IMR-90 (cell line): ENCODE data around the gene VAMP8. TPM values are rescaled to one million over a fixed set of nuclear protein-coding genes. Genes with fewer than 3 reads are reported as not detected.

Source experiments
- ATAC-seq: fragments of 200-7000 bp; cut with Tn5 transposase; 2 replicates; pipeline ENCODE4 v1.9.1; 2020; ENCODE audit warnings: low read depth, mild to moderate bottlenecking, moderate library complexity
- BruUV-seq: library from RNA; stranded (reverse); fragments of 400-500 nt; replicated peaks from 2 replicates; lab custom pipeline; 2021; lab: Mats Ljungman, UMichigan
- CTCF ChIA-PET: fragments of 300-600 bp; formaldehyde crosslinking; extraction: SDS; loops from one replicate; lab custom pipeline; 2021; ENCODE audit warnings: antibody characterized with exemption; lab: Yijun Ruan, JAX
- POLR2A ChIA-PET: fragments of 300-600 bp; sonication (Branson Sonifier 250); formaldehyde crosslinking; loops from one replicate; lab custom pipeline; 2022; ENCODE audit warnings: antibody characterized with exemption; ENCODE audit not compliant: unreplicated experiment; lab: Charles Lee
- DNase-seq: peaks from one replicate; pipeline ENCODE4 v3.0.0; 2013
- H2AFZ ChIP-seq: replicated peaks from 2 replicates; pipeline ENCODE3; 2013; ENCODE audit warnings: low read length, mild to moderate bottlenecking; ENCODE audit not compliant: poor library complexity
- H2AK5ac ChIP-seq: 2 replicates; pipeline ENCODE4 v1.6.1; 2013; ENCODE audit warnings: low read depth, low read length, inconsistent platforms
- H2AK9ac ChIP-seq: replicated peaks from 2 replicates; pipeline ENCODE3; 2013; ENCODE audit warnings: mild to moderate bottlenecking, low read depth, low read length, moderate library complexity; ENCODE audit not compliant: poor library complexity
- H2BK120ac ChIP-seq: 2 replicates; pipeline ENCODE4 v1.6.1; 2013; ENCODE audit warnings: low read depth, low read length, inconsistent platforms
- H2BK15ac ChIP-seq: 3 replicates; pipeline ENCODE4 v1.6.1; 2013; ENCODE audit warnings: low read depth, low read length, inconsistent platforms
- H2BK20ac ChIP-seq: 2 replicates; pipeline ENCODE4 v1.6.1; 2013; ENCODE audit warnings: low read depth, mild to moderate bottlenecking, inconsistent platforms, low read length, moderate library complexity
- H2BK5ac ChIP-seq: 2 replicates; pipeline ENCODE4 v1.6.1; 2013; ENCODE audit warnings: mild to moderate bottlenecking, low read depth, low read length, inconsistent platforms; ENCODE audit not compliant: poor library complexity, severe bottlenecking
- H3K14ac ChIP-seq: replicated peaks from 2 replicates; pipeline ENCODE4 v1.6.1; 2013; ENCODE audit warnings: low read depth, low read length, inconsistent platforms
- H3K18ac ChIP-seq: 2 replicates; pipeline ENCODE4 v1.6.1; 2013; ENCODE audit warnings: low read depth, low read length, control low read depth
- H3K23ac ChIP-seq: 2 replicates; pipeline ENCODE4 v1.6.1; 2013; ENCODE audit warnings: low read depth, low read length, inconsistent platforms
- H3K27ac ChIP-seq: 2 replicates; pipeline ENCODE4 v1.5.1; 2013; ENCODE audit warnings: mild to moderate bottlenecking, control low read depth, low read length; ENCODE audit not compliant: insufficient read depth
- H3K27me3 ChIP-seq: 2 replicates; pipeline ENCODE4 v1.6.1; 2013; ENCODE audit warnings: low read length; ENCODE audit not compliant: control insufficient read depth, insufficient read depth
- H3K36me3 ChIP-seq: 2 replicates; pipeline ENCODE4 v1.6.1; 2013; ENCODE audit warnings: low read length, mixed read lengths; ENCODE audit not compliant: control insufficient read depth, insufficient read depth
- H3K4ac ChIP-seq: 2 replicates; pipeline ENCODE4 v1.6.1; 2013; ENCODE audit warnings: low read depth, low read length, inconsistent platforms
- H3K4me1 ChIP-seq: 2 replicates; pipeline ENCODE4 v1.6.1; 2013; ENCODE audit warnings: low read length, mixed read lengths; ENCODE audit not compliant: control insufficient read depth, insufficient read depth
- H3K4me2 ChIP-seq: 2 replicates; pipeline ENCODE4 v1.6.1; 2013; ENCODE audit warnings: low read depth, mild to moderate bottlenecking, control low read depth, low read length, moderate library complexity
- H3K4me3 ChIP-seq: 2 replicates; pipeline ENCODE4 v1.5.1; 2013; ENCODE audit warnings: low read depth, mild to moderate bottlenecking, control low read depth, low read length, moderate library complexity; ENCODE audit not compliant: insufficient read depth
- H3K56ac ChIP-seq: 2 replicates; pipeline ENCODE4 v1.6.1; 2013; ENCODE audit warnings: low read length, inconsistent platforms; ENCODE audit not compliant: insufficient read depth; ENCODE audit errors: extremely low read depth
- H3K79me1 ChIP-seq, 2 experiments: 2 replicates each; pipeline ENCODE4 v1.6.1; 2013; ENCODE audit warnings: low read length in 2 of 2, inconsistent platforms in 1 of 2, low read depth in 1 of 2
- H3K9ac ChIP-seq: 2 replicates; pipeline ENCODE4 v1.6.1; 2013; ENCODE audit warnings: low read depth, low read length, control low read depth
- H3K9me1 ChIP-seq: 2 replicates; pipeline ENCODE4 v1.6.1; 2013; ENCODE audit warnings: low read length, inconsistent platforms; ENCODE audit not compliant: insufficient read depth
- H3K9me3 ChIP-seq: 2 replicates; pipeline ENCODE4 v1.6.1; 2013; ENCODE audit warnings: low read length; ENCODE audit not compliant: control insufficient read depth, insufficient read depth
- H4K20me1 ChIP-seq: 2 replicates; pipeline ENCODE4 v1.6.1; 2013; ENCODE audit warnings: low read length, inconsistent platforms; ENCODE audit not compliant: insufficient read depth
- H4K5ac ChIP-seq: 2 replicates; pipeline ENCODE4 v1.6.1; 2013; ENCODE audit warnings: mild to moderate bottlenecking, low read depth, low read length, control low read depth
- H4K8ac ChIP-seq, 2 experiments: 2 replicates each; pipeline ENCODE4 v1.6.1; 2013; ENCODE audit warnings: low read depth in 2 of 2, low read length in 2 of 2, control low read depth in 1 of 2, inconsistent platforms in 1 of 2
- H4K91ac ChIP-seq: 2 replicates; pipeline ENCODE4 v1.6.1; 2013; ENCODE audit warnings: low read depth, low read length, inconsistent platforms; ENCODE audit not compliant: insufficient read depth
- CHD1 ChIP-seq: IDR thresholded peaks from 2 replicates; pipeline ENCODE4 v1.6.1; 2012; ENCODE audit warnings: low read depth, low read length, improper control_type of control experiment
- WGBS, 2 experiments: methylation state at CpG; one replicate each; pipeline versions ENCODE4 v1.1.5 to v1.1.7; 2013; ENCODE audit warnings: missing lambda C conversion rate in 2 of 2; ENCODE audit not compliant: insufficient read length in 1 of 2; ENCODE audit errors: extremely low coverage in 2 of 2; 5-methylcytosine and 5-hydroxymethylcytosine counted together
- dilution Hi-C: fragments of 300-500 bp; cut with HindIII; formaldehyde crosslinking; loops from one replicate; pipeline ENCODE4 v1.14.3; 2018; ENCODE audit warnings: low sequenced_read_pairs; ENCODE audit not compliant: unreplicated experiment
- in situ Hi-C: fragments of 300-500 bp; cut with MboI; formaldehyde crosslinking; loops from 3 replicates; pipeline ENCODE4 v1.14.3; 2019; ENCODE audit warnings: low sequenced_read_pairs, inconsistent platforms, mixed read lengths
- intact Hi-C: fragments of 100-400 bp; cut with micrococcal nuclease; formaldehyde crosslinking; loops from 2 replicates; pipeline ENCODE4 v1.10.0; 2022
- polyA plus RNA-seq, 3 experiments: library from polyadenylated mRNA; depleted of rRNA; stranded (reverse); fragments of >200 nt; gene quantifications; 2 replicates each; pipeline ENCODE4 v1.2.3, GENCODE V29; 2012; ENCODE audit warnings: low replicate concordance in 1 of 3
- total RNA-seq: library from RNA; depleted of rRNA; stranded (reverse); fragments of >200 nt; gene quantifications from 2 replicates; pipeline ENCODE4 v1.2.3, GENCODE V29; 2012

Gene VAMP8
- total and polyA plus RNA-seq, 2 of the 4 experiments (the other 2 are of a cell fraction): 0.90 to 1.9 TPM

GRCh38 chr2:85621338-85621737, 44.0 kb downstream of the VAMP8 start:
- Histone ChIP-seq H3K9me3 (no peaks in the 10 kb centered on the region), H2AFZ (no peak overlapping the region), H2BK15ac (no peak overlapping the region), H2BK20ac (no peak overlapping the region), H3K9ac (no peak overlapping the region), H2AK9ac (no peak overlapping the region), H4K20me1 (peaks cover 9% of the 10 kb centered on the region; the same call in 1 of the 2 replicates), H3K18ac (no peak overlapping the region), H3K23ac (no peak overlapping the region), H3K36me3 (peaks cover 42% of the 10 kb centered on the region), H2BK120ac (no peak overlapping the region), H3K56ac (no peak overlapping the region), H2BK5ac (no peak overlapping the region), H3K9me1 (peaks cover 5% of the 10 kb centered on the region), H2AK5ac (no peak overlapping the region), H3K27me3 (no peaks in the 10 kb centered on the region), H3K4me3 (no peak overlapping the region), H3K4me1 (peaks cover 2% of the 10 kb centered on the region; the same call in 1 of the 2 replicates), H3K14ac (no peak overlapping the region), H3K4me2 (no peak overlapping the region), H3K27ac (no peak overlapping the region), H3K4ac (no peak overlapping the region), H4K91ac (no peak overlapping the region), H4K8ac (no peak overlapping the region), H4K5ac (no peak overlapping the region), H3K79me1 (peaks cover 31 to 36% of the 10 kb centered on the region in 2 experiments)
- DNase-seq: no peak
- no peak for ATAC-seq
- ChIA-PET POLR2A (no interaction called here), CTCF (interaction anchor here (0.7 kb wide), 1 partner anchor 14 kb away, joined by 4 read pairs; no protein-coding TSS in a partner anchor)
- no TSS peak for BruUV-seq
- in situ Hi-C loops (no loop called here), intact Hi-C loops (no loop called here), dilution Hi-C loops (no loop called here)
- WGBS, 2 experiments: no CpG with 5 or more reads among the region's 1 CpG
- TF ChIP-seq CHD1: no peak
